IMR-90 (cell line): ENCODE results near the gene SOX5. TPM values are rescaled to one million over a fixed set of nuclear protein-coding genes. Genes with fewer than 3 reads are reported as not detected.

Experiments used
- ATAC-seq: fragments of 200-7000 bp; cut with Tn5 transposase; 2 replicates; pipeline ENCODE4 v1.9.1; 2020; ENCODE audit warnings: low read depth, mild to moderate bottlenecking, moderate library complexity
- BruUV-seq: library from RNA; stranded (reverse); fragments of 400-500 nt; replicated peaks from 2 replicates; lab custom pipeline; 2021; lab: Mats Ljungman, UMichigan
- CTCF ChIA-PET: fragments of 300-600 bp; formaldehyde crosslinking; extraction: SDS; loops from one replicate; lab custom pipeline; 2021; ENCODE audit warnings: antibody characterized with exemption; lab: Yijun Ruan, JAX
- POLR2A ChIA-PET: fragments of 300-600 bp; sonication (Branson Sonifier 250); formaldehyde crosslinking; loops from one replicate; lab custom pipeline; 2022; ENCODE audit warnings: antibody characterized with exemption; ENCODE audit not compliant: unreplicated experiment; lab: Charles Lee
- DNase-seq: peaks from one replicate; pipeline ENCODE4 v3.0.0; 2013
- H2AFZ ChIP-seq: replicated peaks from 2 replicates; pipeline ENCODE3; 2013; ENCODE audit warnings: low read length, mild to moderate bottlenecking; ENCODE audit not compliant: poor library complexity
- H2AK5ac ChIP-seq: 2 replicates; pipeline ENCODE4 v1.6.1; 2013; ENCODE audit warnings: low read depth, low read length, inconsistent platforms
- H2AK9ac ChIP-seq: replicated peaks from 2 replicates; pipeline ENCODE3; 2013; ENCODE audit warnings: mild to moderate bottlenecking, low read depth, low read length, moderate library complexity; ENCODE audit not compliant: poor library complexity
- H2BK120ac ChIP-seq: 2 replicates; pipeline ENCODE4 v1.6.1; 2013; ENCODE audit warnings: low read depth, low read length, inconsistent platforms
- H2BK15ac ChIP-seq: 3 replicates; pipeline ENCODE4 v1.6.1; 2013; ENCODE audit warnings: low read depth, low read length, inconsistent platforms
- H2BK20ac ChIP-seq: 2 replicates; pipeline ENCODE4 v1.6.1; 2013; ENCODE audit warnings: low read depth, mild to moderate bottlenecking, inconsistent platforms, low read length, moderate library complexity
- H2BK5ac ChIP-seq: 2 replicates; pipeline ENCODE4 v1.6.1; 2013; ENCODE audit warnings: mild to moderate bottlenecking, low read depth, low read length, inconsistent platforms; ENCODE audit not compliant: poor library complexity, severe bottlenecking
- H3K14ac ChIP-seq: replicated peaks from 2 replicates; pipeline ENCODE4 v1.6.1; 2013; ENCODE audit warnings: low read depth, low read length, inconsistent platforms
- H3K18ac ChIP-seq: 2 replicates; pipeline ENCODE4 v1.6.1; 2013; ENCODE audit warnings: low read depth, low read length, control low read depth
- H3K23ac ChIP-seq: 2 replicates; pipeline ENCODE4 v1.6.1; 2013; ENCODE audit warnings: low read depth, low read length, inconsistent platforms
- H3K27ac ChIP-seq: 2 replicates; pipeline ENCODE4 v1.5.1; 2013; ENCODE audit warnings: mild to moderate bottlenecking, control low read depth, low read length; ENCODE audit not compliant: insufficient read depth
- H3K27me3 ChIP-seq: 2 replicates; pipeline ENCODE4 v1.6.1; 2013; ENCODE audit warnings: low read length; ENCODE audit not compliant: control insufficient read depth, insufficient read depth
- H3K36me3 ChIP-seq: 2 replicates; pipeline ENCODE4 v1.6.1; 2013; ENCODE audit warnings: low read length, mixed read lengths; ENCODE audit not compliant: control insufficient read depth, insufficient read depth
- H3K4ac ChIP-seq: 2 replicates; pipeline ENCODE4 v1.6.1; 2013; ENCODE audit warnings: low read depth, low read length, inconsistent platforms
- H3K4me1 ChIP-seq: 2 replicates; pipeline ENCODE4 v1.6.1; 2013; ENCODE audit warnings: low read length, mixed read lengths; ENCODE audit not compliant: control insufficient read depth, insufficient read depth
- H3K4me2 ChIP-seq: 2 replicates; pipeline ENCODE4 v1.6.1; 2013; ENCODE audit warnings: low read depth, mild to moderate bottlenecking, control low read depth, low read length, moderate library complexity
- H3K4me3 ChIP-seq: 2 replicates; pipeline ENCODE4 v1.5.1; 2013; ENCODE audit warnings: low read depth, mild to moderate bottlenecking, control low read depth, low read length, moderate library complexity; ENCODE audit not compliant: insufficient read depth
- H3K56ac ChIP-seq: 2 replicates; pipeline ENCODE4 v1.6.1; 2013; ENCODE audit warnings: low read length, inconsistent platforms; ENCODE audit not compliant: insufficient read depth; ENCODE audit errors: extremely low read depth
- H3K79me1 ChIP-seq, 2 experiments: 2 replicates each; pipeline ENCODE4 v1.6.1; 2013; ENCODE audit warnings: low read length in 2 of 2, inconsistent platforms in 1 of 2, low read depth in 1 of 2
- H3K9ac ChIP-seq: 2 replicates; pipeline ENCODE4 v1.6.1; 2013; ENCODE audit warnings: low read depth, low read length, control low read depth
- H3K9me1 ChIP-seq: 2 replicates; pipeline ENCODE4 v1.6.1; 2013; ENCODE audit warnings: low read length, inconsistent platforms; ENCODE audit not compliant: insufficient read depth
- H3K9me3 ChIP-seq: 2 replicates; pipeline ENCODE4 v1.6.1; 2013; ENCODE audit warnings: low read length; ENCODE audit not compliant: control insufficient read depth, insufficient read depth
- H4K20me1 ChIP-seq: 2 replicates; pipeline ENCODE4 v1.6.1; 2013; ENCODE audit warnings: low read length, inconsistent platforms; ENCODE audit not compliant: insufficient read depth
- H4K5ac ChIP-seq: 2 replicates; pipeline ENCODE4 v1.6.1; 2013; ENCODE audit warnings: mild to moderate bottlenecking, low read depth, low read length, control low read depth
- H4K8ac ChIP-seq, 2 experiments: 2 replicates each; pipeline ENCODE4 v1.6.1; 2013; ENCODE audit warnings: low read depth in 2 of 2, low read length in 2 of 2, control low read depth in 1 of 2, inconsistent platforms in 1 of 2
- H4K91ac ChIP-seq: 2 replicates; pipeline ENCODE4 v1.6.1; 2013; ENCODE audit warnings: low read depth, low read length, inconsistent platforms; ENCODE audit not compliant: insufficient read depth
- CTCF ChIP-seq: conservative IDR thresholded peaks from 2 replicates; pipeline ENCODE4 v1.5.1; 2012; ENCODE audit warnings: mild to moderate bottlenecking, low read depth, low read length, improper control_type of control experiment
- MAFK ChIP-seq: IDR thresholded peaks from 2 replicates; pipeline ENCODE4 v1.6.1; 2012; ENCODE audit warnings: low read depth, low read length, improper control_type of control experiment
- WGBS, 2 experiments: methylation state at CpG; one replicate each; pipeline versions ENCODE4 v1.1.5 to v1.1.7; 2013; ENCODE audit warnings: missing lambda C conversion rate in 2 of 2; ENCODE audit not compliant: insufficient read length in 1 of 2; ENCODE audit errors: extremely low coverage in 2 of 2; 5-methylcytosine and 5-hydroxymethylcytosine counted together
- dilution Hi-C: fragments of 300-500 bp; cut with HindIII; formaldehyde crosslinking; loops from one replicate; pipeline ENCODE4 v1.14.3; 2018; ENCODE audit warnings: low sequenced_read_pairs; ENCODE audit not compliant: unreplicated experiment
- in situ Hi-C: fragments of 300-500 bp; cut with MboI; formaldehyde crosslinking; loops from 3 replicates; pipeline ENCODE4 v1.14.3; 2019; ENCODE audit warnings: low sequenced_read_pairs, inconsistent platforms, mixed read lengths
- intact Hi-C: fragments of 100-400 bp; cut with micrococcal nuclease; formaldehyde crosslinking; loops from 2 replicates; pipeline ENCODE4 v1.10.0; 2022
- polyA plus RNA-seq, 3 experiments: library from polyadenylated mRNA; depleted of rRNA; stranded (reverse); fragments of >200 nt; gene quantifications; 2 replicates each; pipeline ENCODE4 v1.2.3, GENCODE V29; 2012; ENCODE audit warnings: low replicate concordance in 1 of 3
- total RNA-seq: library from RNA; depleted of rRNA; stranded (reverse); fragments of >200 nt; gene quantifications from 2 replicates; pipeline ENCODE4 v1.2.3, GENCODE V29; 2012

Gene SOX5
- total and polyA plus RNA-seq, 2 of the 4 experiments (the other 2 are of a cell fraction): 1.1 to 13.1 TPM

- H3K9me1 ChIP-seq: no peaks in the 10 kb centered on the region
- no peak overlapping the region for H2BK20ac ChIP-seq
- H3K23ac ChIP-seq: no peak overlapping the region
- H3K18ac ChIP-seq: no peak overlapping the region
- H3K27ac ChIP-seq: no peak overlapping the region
- H3K27me3 ChIP-seq: no peaks in the 10 kb centered on the region
- no peak overlapping the region for H2AK5ac ChIP-seq
- no peak overlapping the region for H2BK5ac ChIP-seq
- no peak overlapping the region for H4K5ac ChIP-seq
- no TSS peak for BruUV-seq
- H2BK15ac ChIP-seq: no peak overlapping the region
- ChIA-PET CTCF (no interaction called here), POLR2A (no interaction called here)
- ATAC-seq: no peak
- dilution Hi-C loops (no loop called here), intact Hi-C loops (no loop called here), in situ Hi-C loops (no loop called here)
- no peak overlapping the region for H3K56ac ChIP-seq
- H3K9me3 ChIP-seq: no peaks in the 10 kb centered on the region
- no peak overlapping the region for H3K14ac ChIP-seq
- H3K79me1 ChIP-seq: no peaks in the 10 kb centered on the region
- WGBS, 2 experiments: 43 to 100% methylated on average over 1 to 2 of the region's 7 CpGs
- H4K20me1 ChIP-seq: no peaks in the 10 kb centered on the region
- H3K4ac ChIP-seq: no peak overlapping the region
- H3K4me3 ChIP-seq: no peak overlapping the region
- DNase-seq: no peak
- no peak overlapping the region for H2AK9ac ChIP-seq
- no peak overlapping the region for H4K8ac ChIP-seq
- no peak overlapping the region for H2AFZ ChIP-seq
- H4K91ac ChIP-seq: no peak overlapping the region
- H3K36me3 ChIP-seq: no peaks in the 10 kb centered on the region
- H3K9ac ChIP-seq: no peak overlapping the region
- H2BK120ac ChIP-seq: no peak overlapping the region
- TF ChIP-seq MAFK (no peak), CTCF (no peak)
- no peak overlapping the region for H3K4me2 ChIP-seq
- H3K4me1 ChIP-seq: no peaks in the 10 kb centered on the region
Observed at GRCh38 chr12:23722655-23723054, 226.8 kb downstream of the SOX5 start.
